ENCODE results near the gene AKAP14.
"Not testable (repeated sequence)": the region's sequence is repeated elsewhere in the genome, so short reads cannot be mapped to it uniquely, and the experiment has no call there.

Gene AKAP14

DNA sequence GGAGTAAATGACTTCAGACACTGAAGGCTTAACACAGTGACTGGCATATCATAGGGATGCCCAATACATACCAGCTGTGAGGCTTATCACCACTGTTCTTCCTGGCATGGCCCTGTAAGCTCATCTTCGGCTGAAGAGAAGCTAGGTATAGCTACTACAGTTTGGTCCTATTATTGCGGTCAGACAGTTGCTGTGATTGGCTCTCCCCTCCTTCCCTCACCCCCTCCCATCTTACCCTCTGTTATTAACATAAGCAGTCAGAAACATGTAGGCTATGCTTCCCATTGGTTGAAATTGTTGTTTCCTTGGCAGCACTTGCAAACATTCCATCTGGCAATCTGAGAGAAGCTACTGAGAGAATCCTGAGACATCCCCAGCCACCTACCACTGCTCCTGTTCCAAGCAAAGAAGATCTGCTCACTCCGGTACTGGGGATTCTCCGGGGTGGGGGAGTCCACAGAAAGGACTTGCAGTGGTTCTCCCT lies at the start of gene AKAP14:
Gene AKAP14, plus strand, starts transcription at position 51 of the 484 bp plus-strand sequence. CDS start 7,331 bp downstream, outside the sequence.
- DNase-seq = no peak

DNA sequence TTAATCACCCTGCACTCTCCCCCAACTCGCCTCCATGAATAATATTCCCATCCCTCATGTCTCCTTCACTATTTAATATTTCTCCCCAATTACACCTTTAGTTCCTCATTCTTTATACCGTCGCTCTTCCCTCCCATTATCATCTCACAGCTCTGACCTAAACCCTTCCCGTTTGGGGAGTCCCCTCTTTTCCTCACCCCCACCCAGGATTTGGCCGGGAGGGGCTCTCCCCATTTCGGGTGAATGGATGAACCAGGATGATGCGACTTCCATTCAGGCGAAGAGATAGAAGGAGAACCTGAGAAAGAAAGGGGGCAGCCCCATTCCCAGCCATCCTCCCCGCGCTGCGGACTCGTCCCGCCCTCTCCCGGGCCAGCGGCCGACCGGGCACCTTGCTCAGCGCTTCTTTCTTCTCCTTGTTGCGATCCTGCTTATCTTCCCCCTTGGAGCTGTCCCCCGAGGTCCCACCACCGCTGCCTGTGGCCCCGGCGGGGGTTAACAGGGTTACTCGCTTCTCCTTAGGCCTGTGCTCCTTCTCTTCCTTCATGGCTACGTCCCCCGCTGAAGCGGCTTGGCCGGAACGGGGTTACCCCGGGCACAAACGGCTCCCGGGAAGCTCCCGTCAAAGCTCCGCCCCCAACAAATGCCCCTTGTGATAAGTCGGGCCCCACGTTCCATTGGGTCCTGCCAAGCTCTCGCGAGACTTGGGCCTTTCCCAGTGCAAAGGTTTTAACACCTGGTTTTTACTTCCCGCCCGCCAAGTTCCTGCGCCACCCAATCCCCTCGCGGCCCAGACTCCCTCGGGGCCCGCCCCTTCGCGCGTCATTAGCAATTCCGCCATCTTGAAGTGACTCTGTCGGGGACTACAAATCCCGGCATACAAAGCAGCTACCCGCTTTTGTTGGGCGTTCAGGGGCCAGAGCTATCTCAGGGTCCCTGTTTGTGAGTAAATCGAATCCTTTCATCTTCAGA lies 43.0 kb upstream of the AKAP14 start, which contains the start of gene UPF3B:
Gene UPF3B, minus strand, starts transcription at position 582 of the 972 bp plus-strand sequence. Its CDS starts 35 bp downstream, at position 547.
- DNase-seq = peak; percentile 100

DNA sequence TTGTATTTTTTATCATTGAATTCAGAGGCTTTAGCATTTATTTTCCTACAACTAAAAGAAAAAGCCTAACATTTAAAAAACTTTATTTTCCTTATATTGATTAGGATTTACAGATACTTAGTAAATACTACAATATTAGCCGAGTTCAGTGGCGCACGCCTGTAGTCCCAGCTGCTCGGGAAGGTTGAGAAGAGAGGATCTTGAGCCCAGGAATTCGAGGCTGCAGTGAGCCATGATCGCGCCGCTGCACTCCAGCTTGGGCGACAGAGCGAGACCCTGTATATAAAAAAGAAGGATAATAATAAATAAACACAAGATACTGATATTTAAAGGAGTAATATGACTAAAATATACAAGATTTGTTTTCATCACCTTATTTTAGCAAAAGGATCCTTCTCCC lies 42.2 kb upstream of the AKAP14 start:
- DNase-seq = no peak

DNA sequence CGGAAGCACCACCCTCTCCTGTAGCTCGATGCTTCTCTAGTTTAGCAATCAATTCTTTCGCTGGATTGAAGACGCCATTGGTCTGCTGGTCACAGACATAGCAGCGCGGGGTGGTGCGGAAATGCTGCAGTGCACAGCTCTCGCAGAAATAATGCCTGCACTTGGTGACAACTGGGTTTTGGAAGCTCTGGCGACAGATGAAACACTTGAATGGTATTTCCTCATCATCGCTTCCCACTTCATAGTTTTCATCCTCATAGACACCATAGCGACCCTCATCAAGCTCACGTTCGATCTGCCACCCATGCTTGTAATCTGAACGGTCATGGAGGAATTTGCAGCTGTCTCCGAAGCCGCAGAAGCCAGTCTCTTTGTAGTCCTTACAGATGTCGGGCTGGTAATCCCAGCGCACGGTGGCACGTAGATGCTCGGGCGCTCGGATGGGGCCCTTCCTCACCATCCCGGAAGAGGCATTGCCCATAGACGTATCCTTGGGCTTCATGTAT lies 25.0 kb upstream of the AKAP14 start:
- no peak for DNase-seq

GRCh38 chrX:119871245-119871598 lies 24.5 kb upstream of the AKAP14 start:
- no peak for DNase-seq

DNA sequence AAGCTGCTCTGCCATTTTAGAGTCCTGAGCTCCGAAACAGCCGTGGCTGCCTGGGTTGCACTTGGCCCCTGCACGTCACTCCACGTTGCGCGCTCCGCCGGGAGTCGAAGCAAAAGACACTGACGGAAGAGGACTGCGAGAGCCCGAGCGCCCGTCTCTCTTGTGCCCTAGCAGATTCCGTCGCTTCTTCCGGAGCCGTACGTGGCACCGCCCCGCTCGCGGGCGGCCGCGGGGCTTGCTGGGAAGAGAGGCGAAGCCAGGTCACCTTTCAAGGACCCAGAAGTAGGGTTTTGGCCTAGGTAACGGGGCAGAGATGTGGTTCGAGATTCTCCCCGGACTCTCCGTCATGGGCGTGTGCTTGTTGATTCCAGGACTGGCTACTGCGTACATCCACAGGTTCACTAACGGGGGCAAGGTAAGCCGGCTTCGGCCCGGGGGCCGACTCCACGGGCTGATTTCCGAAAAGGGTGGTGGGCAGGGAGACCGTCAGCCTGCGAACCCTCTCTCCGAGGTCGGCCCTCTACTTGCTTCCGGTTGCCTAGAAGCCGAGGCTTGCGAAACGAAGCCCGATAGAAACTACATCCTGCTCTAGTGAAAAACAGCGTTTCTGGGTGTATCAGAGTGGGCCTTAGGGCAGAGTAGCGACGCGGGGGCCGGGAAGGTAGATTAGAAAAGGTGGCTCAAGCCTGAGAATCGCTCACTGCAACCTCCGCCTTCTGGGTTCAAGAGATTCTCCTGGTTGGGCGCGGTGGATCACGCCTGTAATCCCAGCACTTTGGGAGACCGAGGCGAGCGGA lies 23.9 kb upstream of the AKAP14 start, which contains the start of the genes NDUFA1 and RNF113A:
Gene NDUFA1, plus strand, starts transcription at position 234 of the 797 bp plus-strand sequence. Its CDS starts 80 bp downstream, at position 314.
Gene RNF113A, minus strand, starts transcription at position 135 of the 797 bp plus-strand sequence. Its CDS starts 120 bp downstream, at position 15.
- peak; percentile 92 for DNase-seq

- no peak for DNase-seq
These were observed 17.0 kb upstream of the AKAP14 start for GRCh38 chrX:119878740-119879139.

- no peak for DNase-seq
These were observed 15.6 kb upstream of the AKAP14 start for GRCh38 chrX:119880076-119880475.

- no peak for DNase-seq
These were observed 14.9 kb upstream of the AKAP14 start for GRCh38 chrX:119880552-119881437.

GRCh38 chrX:119885554-119886428 lies 9.9 kb upstream of the AKAP14 start:
- peak; percentile 53 for DNase-seq

GRCh38 chrX:119887721-119888425 lies 7.8 kb upstream of the AKAP14 start:
- DNase-seq = peak; percentile 49

DNA sequence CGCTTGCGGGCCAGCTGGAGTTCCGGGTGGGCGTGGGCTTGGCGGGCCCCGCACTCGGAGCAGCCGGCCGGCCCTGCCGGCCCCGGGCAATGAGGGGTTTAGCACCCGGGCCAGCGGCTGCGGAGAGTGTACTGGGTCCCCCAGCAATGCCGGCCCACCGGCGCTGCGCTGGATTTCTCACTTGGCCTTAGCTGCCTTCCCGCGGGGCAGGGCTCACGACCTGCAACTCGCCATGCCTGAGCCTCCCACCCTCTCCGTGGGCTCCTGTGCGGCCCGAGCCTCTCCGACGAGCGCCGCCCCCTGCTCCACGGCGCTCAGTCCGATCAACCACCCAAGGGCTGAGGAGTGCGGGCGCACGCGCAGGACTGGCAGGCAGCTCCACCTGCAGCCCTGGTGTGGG lies 5.1 kb upstream of the AKAP14 start:
- DNase-seq = not testable (repeated sequence)

GRCh38 chrX:119891961-119892692 lies 3.6 kb upstream of the AKAP14 start:
- DNase-seq = not testable (repeated sequence)

- DNase-seq = peak; percentile 21
These were observed 3.4 kb downstream of the AKAP14 start for GRCh38 chrX:119899125-119899524.

DNA sequence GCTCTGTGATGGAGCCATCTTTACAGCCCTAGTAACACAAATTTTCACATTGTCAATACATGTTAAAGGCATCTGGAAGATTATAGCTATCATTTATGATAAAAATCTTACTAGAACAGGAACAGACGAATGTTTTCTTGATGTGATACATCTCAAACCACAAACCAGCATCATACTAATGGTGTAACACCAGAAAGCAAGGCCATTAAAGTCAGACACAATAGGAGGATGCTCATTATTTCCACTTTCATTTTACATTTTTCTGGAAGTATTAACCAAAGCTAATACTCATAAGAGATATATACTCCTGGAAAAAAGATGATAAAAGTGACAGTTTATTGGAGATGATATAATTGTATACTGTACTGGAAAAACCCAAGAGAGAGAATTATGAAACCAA lies 5.3 kb downstream of the AKAP14 start:
- no peak for DNase-seq

- DNase-seq = no peak
These were observed 20.6 kb downstream of the AKAP14 start for GRCh38 chrX:119916310-119916709.

DNA sequence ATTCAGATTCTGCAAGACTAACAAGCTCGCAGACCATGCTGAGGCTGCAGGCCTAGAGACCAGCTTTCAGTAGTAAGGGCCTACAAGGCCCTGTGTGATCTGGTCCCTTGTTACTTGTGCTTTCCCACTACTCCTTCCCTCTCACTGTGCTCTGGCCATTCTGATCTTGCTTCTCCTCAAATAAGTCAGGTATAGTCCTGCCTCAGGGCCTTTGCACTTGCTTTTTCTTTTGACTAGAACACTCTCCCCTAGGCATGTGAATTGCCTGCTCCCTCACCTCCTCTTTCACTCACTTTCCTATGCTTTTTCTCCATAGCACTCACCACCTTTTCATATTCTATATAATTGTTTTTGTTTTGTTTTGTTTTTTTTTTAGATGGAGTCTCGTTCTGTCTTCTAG lies 22.2 kb downstream of the AKAP14 start:
- DNase-seq = no peak

DNA sequence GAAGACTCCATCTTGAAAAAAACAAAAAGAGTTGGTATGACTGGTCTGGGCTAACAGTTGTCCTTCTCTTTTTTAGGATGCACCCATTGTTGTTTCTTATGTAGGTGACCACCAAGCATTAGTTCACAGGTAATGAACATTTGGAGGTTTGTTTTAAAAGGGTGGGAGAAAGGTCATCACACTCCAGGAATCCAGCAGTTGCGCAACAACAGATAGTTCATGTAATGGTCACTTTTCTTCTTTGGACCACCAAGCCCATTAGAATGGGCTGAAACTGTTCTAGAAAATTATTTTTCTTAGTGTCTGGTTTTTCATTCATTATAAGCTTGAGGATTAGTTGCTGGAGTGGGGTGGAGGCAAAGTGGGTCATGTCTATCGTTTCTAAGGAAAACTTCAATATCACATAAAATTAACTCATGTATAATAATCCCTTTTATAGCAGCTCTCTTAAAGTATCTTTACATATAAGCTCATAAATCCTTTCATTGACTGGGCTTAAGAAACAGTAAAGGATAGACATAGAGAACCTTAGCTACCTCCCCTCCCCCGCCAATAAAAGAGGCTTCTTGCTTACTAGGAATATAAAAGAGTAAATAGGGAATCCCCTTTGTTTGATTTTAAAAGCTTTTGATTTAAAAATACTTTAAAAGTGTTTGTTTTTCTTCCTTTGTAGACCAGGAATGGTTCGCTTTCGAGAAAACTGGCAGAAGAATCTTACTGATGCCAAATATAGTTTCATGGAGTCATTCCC lies 24.3 kb downstream of the AKAP14 start:
- no peak for DNase-seq

- not testable (repeated sequence) for DNase-seq
These were observed 26.7 kb downstream of the AKAP14 start for GRCh38 chrX:119922391-119922790.

Data from DMS153 (cell line).